Measurements from ENCODE around the gene NCKAP1. TPM values are rescaled to one million over a fixed set of nuclear protein-coding genes. Genes with fewer than 3 reads are reported as not detected.
"Not testable (repeated sequence)": the region's sequence is repeated elsewhere in the genome, so short reads cannot be mapped to it uniquely, and the experiment has no call there.

Gene NCKAP1
- total RNA-seq, 4 donors from 2014 or later, result 94.5 to 146 (median 116) TPM

DNA sequence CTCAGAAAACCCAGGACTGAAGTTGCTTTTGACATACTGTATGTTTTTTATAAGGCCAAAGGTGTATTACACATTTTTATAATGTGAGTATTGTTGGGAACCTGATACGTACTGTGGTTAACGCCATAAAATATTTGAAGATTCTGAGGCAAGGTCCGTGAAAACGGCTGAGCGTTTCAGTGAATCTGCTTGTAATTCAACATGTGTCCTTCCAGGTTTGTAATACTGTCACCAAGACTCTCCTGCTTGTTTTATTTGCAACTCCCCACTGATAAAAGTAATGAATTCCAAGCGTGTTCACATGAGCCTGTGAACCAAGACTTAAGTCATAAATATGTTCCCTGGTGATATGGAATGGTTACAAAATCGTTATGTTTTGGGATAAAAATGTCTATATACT is 148.0 kb downstream of the NCKAP1 start:
- 78% methylated on average over 7 of the region's 7 CpGs for WGBS
- TF ChIP-seq POLR2AphosphoS5 (IDR thresholded peaks at IDR 0.05), result no peak
- no peak for TF ChIP-seq CTCF (IDR thresholded peaks at IDR 0.05)
- no peak for TF ChIP-seq EP300 (IDR thresholded peaks at IDR 0.05)
- TF ChIP-seq POLR2A (IDR thresholded peaks at IDR 0.05), result no peak
- no peak for DNase-seq (ENCODE audit: low spot score in 2 of 2)
- Histone ChIP-seq H3K4me1 (no peaks in the 10 kb centered on the region), H3K4me3 (no peak overlapping the region), H3K27ac (no peak overlapping the region), H3K9me3 (no peaks in the 10 kb centered on the region), H3K36me3 (no peaks in the 10 kb centered on the region), H3K27me3 (no peaks in the 10 kb centered on the region)

DNA sequence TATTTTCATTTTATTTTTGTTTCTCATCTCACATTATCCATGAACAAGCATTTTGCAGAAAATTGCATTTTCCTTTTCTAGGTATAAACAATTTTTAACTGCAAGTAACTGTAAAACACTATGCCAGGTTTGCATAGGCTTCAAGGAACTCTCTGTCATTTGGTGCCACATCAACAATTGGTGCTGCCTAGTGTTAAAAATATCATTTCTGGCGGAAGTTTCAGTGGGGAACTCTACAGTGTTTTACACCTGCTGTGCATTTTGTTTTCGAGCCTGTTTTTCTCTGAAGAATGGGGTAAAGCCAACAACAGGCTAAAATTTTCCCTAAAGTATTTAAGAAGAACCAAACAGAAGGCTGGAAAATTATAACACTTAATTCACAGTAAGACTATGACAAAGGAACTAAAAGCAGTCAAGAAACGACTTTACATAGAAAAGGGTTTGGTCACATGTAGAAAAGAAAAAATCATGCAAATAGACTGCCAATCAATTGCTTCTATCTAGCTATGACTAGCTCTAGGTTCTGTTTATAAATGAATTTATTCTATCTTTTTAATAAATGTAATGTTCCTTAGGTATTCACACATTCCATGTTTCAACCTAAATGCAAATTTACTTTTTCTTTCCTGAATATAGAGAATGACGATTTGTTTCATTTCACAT is 150.4 kb downstream of the NCKAP1 start:
- H3K36me3 ChIP-seq, result no peaks in the 10 kb centered on the region
- 84% methylated on average over 4 of the region's 4 CpGs for WGBS
- DNase-seq (ENCODE audit: low spot score in 2 of 2), result no peak
- no peak overlapping the region for H3K4me3 ChIP-seq
- no peaks in the 10 kb centered on the region for H3K27me3 ChIP-seq
- H3K4me1 ChIP-seq, result no peaks in the 10 kb centered on the region
- no peak overlapping the region for H3K27ac ChIP-seq
- H3K9me3 ChIP-seq, result no peaks in the 10 kb centered on the region
- no peak for TF ChIP-seq EP300 (IDR thresholded peaks at IDR 0.05)
- TF ChIP-seq POLR2A (IDR thresholded peaks at IDR 0.05), result no peak
- TF ChIP-seq POLR2AphosphoS5 (IDR thresholded peaks at IDR 0.05), result no peak
- TF ChIP-seq CTCF (IDR thresholded peaks at IDR 0.05), result no peak

- 72% methylated on average over 6 of the region's 6 CpGs for WGBS
These were observed 151.2 kb downstream of the NCKAP1 start for GRCh38 chr2:182887093-182887492.

GRCh38 chr2:182885771-182886170 is 152.5 kb downstream of the NCKAP1 start:
- Histone ChIP-seq H3K36me3 (no peaks in the 10 kb centered on the region), H3K27ac (no peak overlapping the region), H3K9me3 (no peaks in the 10 kb centered on the region), H3K4me3 (no peak overlapping the region), H3K4me1 (no peaks in the 10 kb centered on the region), H3K27me3 (no peaks in the 10 kb centered on the region)
- DNase-seq (ENCODE audit: low spot score in 2 of 2), result no peak
- 100% methylated on average over 1 of the region's 1 CpG for WGBS
- TF ChIP-seq CTCF (IDR thresholded peaks at IDR 0.05), result no peak
- no peak for TF ChIP-seq EP300 (IDR thresholded peaks at IDR 0.05)
- no peak for TF ChIP-seq POLR2A (IDR thresholded peaks at IDR 0.05)
- TF ChIP-seq POLR2AphosphoS5 (IDR thresholded peaks at IDR 0.05), result no peak

More at GRCh38 chr2:182887093-182887492, 151.2 kb downstream of the NCKAP1 start:
- Histone ChIP-seq H3K4me1 (no peaks in the 10 kb centered on the region), H3K27me3 (no peaks in the 10 kb centered on the region), H3K4me3 (no peak overlapping the region), H3K36me3 (no peaks in the 10 kb centered on the region), H3K9me3 (no peaks in the 10 kb centered on the region), H3K27ac (no peak overlapping the region)
- no peak for TF ChIP-seq POLR2AphosphoS5 (IDR thresholded peaks at IDR 0.05)
- no peak for TF ChIP-seq CTCF (IDR thresholded peaks at IDR 0.05)
- TF ChIP-seq EP300 (IDR thresholded peaks at IDR 0.05), result no peak
- no peak for TF ChIP-seq POLR2A (IDR thresholded peaks at IDR 0.05)
- DNase-seq (ENCODE audit: low spot score in 2 of 2), result no peak

GRCh38 chr2:182883451-182883850 is 154.8 kb downstream of the NCKAP1 start:
- Histone ChIP-seq H3K4me1 (no peaks in the 10 kb centered on the region), H3K27me3 (no peaks in the 10 kb centered on the region), H3K4me3 (no peak overlapping the region), H3K27ac (no peak overlapping the region), H3K36me3 (no peaks in the 10 kb centered on the region), H3K9me3 (no peaks in the 10 kb centered on the region)
- DNase-seq (ENCODE audit: low spot score in 2 of 2), result no peak
- TF ChIP-seq POLR2A (IDR thresholded peaks at IDR 0.05) (no peak), CTCF (IDR thresholded peaks at IDR 0.05) (no peak), EP300 (IDR thresholded peaks at IDR 0.05) (no peak), POLR2AphosphoS5 (IDR thresholded peaks at IDR 0.05) (no peak)
- WGBS, result 91% methylated on average over 2 of the region's 2 CpGs

- not testable (repeated sequence) for H3K9me3 ChIP-seq; H3K4me3 ChIP-seq; H3K27me3 ChIP-seq; H3K27ac ChIP-seq; H3K36me3 ChIP-seq; H3K4me1 ChIP-seq; DNase-seq (ENCODE audit: low spot score in 2 of 2)
- WGBS, result 85% methylated on average over 1 of the region's 1 CpG
These were observed 158.2 kb downstream of the NCKAP1 start for GRCh38 chr2:182880100-182880499.

DNA sequence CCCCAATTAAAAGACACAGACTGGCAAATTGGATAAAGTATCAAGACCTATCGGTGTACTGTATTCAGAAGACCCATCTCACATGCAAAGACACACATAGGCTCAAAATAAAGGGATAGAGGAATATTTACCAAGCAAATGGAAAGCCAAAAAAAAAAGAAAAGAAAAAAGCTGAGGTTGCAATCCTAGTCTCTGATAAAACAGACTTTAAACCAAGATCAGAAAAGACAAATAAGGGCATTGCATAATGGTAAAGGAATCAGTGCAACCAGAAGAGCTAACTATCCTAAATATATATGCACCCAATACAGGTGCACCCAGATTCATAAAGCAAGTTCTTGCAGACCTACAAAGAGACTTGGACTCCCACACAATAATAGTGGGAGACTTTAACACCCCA is 161.6 kb downstream of the NCKAP1 start:
- H3K4me3 ChIP-seq; H3K27ac ChIP-seq; H3K4me1 ChIP-seq; H3K9me3 ChIP-seq; H3K27me3 ChIP-seq; H3K36me3 ChIP-seq; DNase-seq (ENCODE audit: low spot score in 2 of 2): not testable (repeated sequence)
- WGBS, result 93% methylated on average over 1 of the region's 1 CpG

Data from suprapubic skin (tissue), 4 donors.